Vagina (tissue), 2 donors: ENCODE data around the gene GPR55.

Source experiments
- POLR2A ChIP-seq, 2 donors: fragments of 450-650 bp; IDR thresholded peaks; one replicate each; pipeline ENCODE4 v1.6.1; 2017; ENCODE audit warnings: antibody characterized with exemption in 2 of 2, mild to moderate bottlenecking in 2 of 2, moderate library complexity in 2 of 2
- POLR2AphosphoS5 ChIP-seq, 2 donors: sonication (generic); formaldehyde crosslinking; IDR thresholded peaks; one replicate each; pipeline ENCODE4 v1.9.0; 2017; ENCODE audit warnings: antibody characterized with exemption in 2 of 2, mild to moderate bottlenecking in 2 of 2, low read depth in 1 of 2; ENCODE audit not compliant: insufficient read depth in 1 of 2
- TF ChIP-seq, protein P1 (sequence below), 3 experiments: fragments of 450-650 bp in 2 of 3; fragments of 200-600 bp in 1 of 3; sonication (generic) in 1 of 3; IDR thresholded peaks; one replicate each; pipeline ENCODE4 v1.5.1; 2017 to 2019; ENCODE audit warnings: antibody characterized with exemption in 3 of 3, mild to moderate bottlenecking in 2 of 3, moderate library complexity in 2 of 3

DNA sequence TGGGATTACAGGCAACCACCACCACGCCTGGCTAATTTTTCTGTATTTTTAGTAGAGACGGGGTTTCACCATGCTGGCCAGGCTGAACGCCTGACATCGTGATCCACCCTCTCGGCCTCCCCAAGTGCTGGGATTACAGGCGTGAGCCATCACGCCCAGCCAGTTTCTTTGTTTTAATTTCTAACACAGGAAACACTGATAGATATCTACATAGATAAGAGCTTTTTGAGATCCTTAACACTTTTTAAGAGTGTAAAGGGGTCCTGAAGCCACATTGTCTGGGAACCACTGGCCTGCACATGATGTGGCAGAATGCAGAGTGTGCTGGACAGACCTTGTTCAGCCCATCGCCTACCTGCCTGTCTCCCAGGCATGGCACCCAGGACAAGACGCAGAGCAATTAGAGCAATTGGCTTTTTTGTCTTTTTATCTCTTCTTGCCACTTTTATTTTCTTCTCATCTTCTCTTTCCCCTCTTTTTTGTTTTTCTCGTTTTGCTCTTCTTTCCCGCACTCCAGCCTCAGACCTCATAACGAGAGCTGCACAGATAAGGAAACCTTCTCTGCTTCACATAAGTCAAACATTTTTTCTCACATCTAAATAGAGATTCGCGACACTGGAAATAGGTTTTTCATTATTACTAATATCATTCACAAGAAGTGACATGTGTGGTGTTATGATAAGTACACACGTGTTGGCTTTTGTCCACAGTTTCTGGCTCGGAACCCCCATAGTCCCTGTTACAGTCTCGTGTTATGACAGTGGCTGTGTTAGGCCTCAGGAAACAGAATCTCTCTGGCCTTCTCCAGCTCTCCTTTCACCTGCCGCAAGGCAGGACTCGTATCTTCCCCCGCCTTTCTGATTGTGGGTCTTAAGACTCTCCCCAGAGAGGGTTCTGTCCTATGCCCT lies 25.2 kb upstream of the GPR55 start:
- TF ChIP-seq, protein P1, sequence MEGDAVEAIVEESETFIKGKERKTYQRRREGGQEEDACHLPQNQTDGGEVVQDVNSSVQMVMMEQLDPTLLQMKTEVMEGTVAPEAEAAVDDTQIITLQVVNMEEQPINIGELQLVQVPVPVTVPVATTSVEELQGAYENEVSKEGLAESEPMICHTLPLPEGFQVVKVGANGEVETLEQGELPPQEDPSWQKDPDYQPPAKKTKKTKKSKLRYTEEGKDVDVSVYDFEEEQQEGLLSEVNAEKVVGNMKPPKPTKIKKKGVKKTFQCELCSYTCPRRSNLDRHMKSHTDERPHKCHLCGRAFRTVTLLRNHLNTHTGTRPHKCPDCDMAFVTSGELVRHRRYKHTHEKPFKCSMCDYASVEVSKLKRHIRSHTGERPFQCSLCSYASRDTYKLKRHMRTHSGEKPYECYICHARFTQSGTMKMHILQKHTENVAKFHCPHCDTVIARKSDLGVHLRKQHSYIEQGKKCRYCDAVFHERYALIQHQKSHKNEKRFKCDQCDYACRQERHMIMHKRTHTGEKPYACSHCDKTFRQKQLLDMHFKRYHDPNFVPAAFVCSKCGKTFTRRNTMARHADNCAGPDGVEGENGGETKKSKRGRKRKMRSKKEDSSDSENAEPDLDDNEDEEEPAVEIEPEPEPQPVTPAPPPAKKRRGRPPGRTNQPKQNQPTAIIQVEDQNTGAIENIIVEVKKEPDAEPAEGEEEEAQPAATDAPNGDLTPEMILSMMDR (IDR thresholded peaks at IDR 0.05) = no peak
- TF ChIP-seq POLR2A (IDR thresholded peaks at IDR 0.05) (no peak), POLR2AphosphoS5 (IDR thresholded peaks at IDR 0.05; ENCODE audit: insufficient read depth in 1 of 2, low read depth in 1 of 2) (no peak)
